ENCODE data around the gene FAAP100.

FAAP100 gene

DNA sequence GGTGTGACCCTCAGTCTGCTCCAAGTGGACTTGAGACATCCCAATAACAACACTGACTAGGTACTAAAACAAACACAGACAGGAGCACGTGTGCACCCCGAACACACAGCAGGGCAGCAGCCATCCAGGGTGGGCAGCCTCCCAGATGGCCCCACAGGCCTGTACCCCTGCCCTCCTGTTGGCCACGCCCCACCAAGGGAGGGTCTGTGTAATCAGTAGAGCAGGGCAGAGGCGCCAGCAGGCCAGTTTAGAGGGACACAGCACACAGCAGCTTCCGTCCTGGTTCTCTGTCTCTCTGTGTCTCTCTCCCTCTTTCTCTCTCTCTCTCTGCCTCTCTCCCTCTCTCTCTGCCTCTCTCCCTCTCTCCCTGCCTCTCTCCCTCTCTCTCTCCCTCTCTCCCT, 61.0 kb downstream of the FAAP100 start:
- Histone ChIP-seq H3K36me3 (ENCODE audit: control insufficient read depth in 5 of 5, insufficient read depth in 5 of 5, low read length in 5 of 5) (no peaks in the 10 kb centered on the region), H3K27me3 (ENCODE audit: control insufficient read depth in 5 of 5, insufficient read depth in 4 of 5, low read length in 5 of 5) (peaks cover 6 to 22% (median 15%) of the 10 kb centered on the region in 5 donors), H3K4me3 (ENCODE audit: low read depth in 1 of 5, low read length in 5 of 5) (no peak overlapping the region), H3K4me1 (ENCODE audit: control insufficient read depth in 5 of 5, insufficient read depth in 5 of 5, low read length in 5 of 5) (peaks cover 0 to 21% (median 14%) of the 10 kb centered on the region in 5 donors), H3K9ac (ENCODE audit: low read length in 5 of 5) (no peak overlapping the region), H3K27ac (ENCODE audit: low read depth, low read length) (no peak overlapping the region), H3K9me3 (ENCODE audit: control insufficient read depth in 5 of 5, low read length in 5 of 5) (no peaks in the 10 kb centered on the region)

DNA sequence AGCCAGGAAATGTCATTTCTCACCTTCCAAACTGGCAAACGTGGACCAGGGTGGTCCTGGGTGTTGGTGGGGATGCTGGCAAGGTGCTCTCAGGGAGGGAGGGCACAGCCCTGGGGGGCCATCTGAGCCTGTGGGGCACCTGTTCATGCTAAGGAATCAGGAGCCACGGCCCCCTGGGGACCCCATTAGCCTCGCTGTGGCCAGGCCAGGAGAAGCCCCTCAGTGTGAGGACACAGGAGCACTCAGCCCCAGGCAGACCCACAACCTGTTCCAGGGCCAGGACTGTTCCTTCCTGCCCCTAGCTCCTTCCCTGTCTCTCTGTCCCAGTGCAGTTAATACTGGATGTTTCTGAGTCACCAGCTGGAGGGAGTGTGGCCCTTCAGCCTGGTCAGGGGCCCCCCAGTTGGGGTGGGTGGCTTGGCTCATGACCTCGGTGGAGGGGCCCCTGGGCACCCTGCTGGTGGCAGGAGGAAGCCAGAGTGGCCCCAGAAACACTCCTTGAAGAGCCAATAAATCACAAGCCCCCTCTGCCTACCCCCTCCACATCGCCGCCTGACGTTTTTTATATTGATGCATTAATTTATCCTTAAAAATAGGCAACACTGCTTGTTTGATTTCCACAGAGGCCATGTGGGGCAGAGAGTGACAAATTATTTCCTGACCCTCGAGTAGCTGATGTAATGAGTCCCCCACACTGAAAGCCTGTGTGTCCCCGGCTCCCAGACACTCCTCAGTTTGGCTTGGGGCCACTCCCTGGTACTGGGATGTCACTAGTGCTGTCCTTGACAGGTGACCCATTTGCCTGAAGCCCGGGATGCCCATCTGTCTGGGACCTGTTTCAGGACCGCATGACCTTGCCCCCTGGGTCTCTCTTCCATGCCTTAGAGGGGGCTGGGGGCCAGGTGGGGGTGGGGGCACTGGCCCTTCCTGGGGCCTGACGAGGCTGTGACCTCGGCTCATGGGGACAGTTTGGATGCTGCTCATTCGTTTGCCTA, 61.9 kb downstream of the FAAP100 start:
- H3K27me3 ChIP-seq (ENCODE audit: control insufficient read depth in 5 of 5, insufficient read depth in 4 of 5, low read length in 5 of 5), result peaks cover 6 to 22% (median 15%) of the 10 kb centered on the region in 5 donors
- no peaks in the 10 kb centered on the region for H3K9me3 ChIP-seq (ENCODE audit: control insufficient read depth in 5 of 5, low read length in 5 of 5)
- no peak overlapping the region for H3K27ac ChIP-seq (ENCODE audit: low read depth, low read length)
- no peaks in the 10 kb centered on the region for H3K36me3 ChIP-seq (ENCODE audit: control insufficient read depth in 5 of 5, insufficient read depth in 5 of 5, low read length in 5 of 5)
- peaks cover 0 to 21% (median 14%) of the 10 kb centered on the region in 5 donors for H3K4me1 ChIP-seq (ENCODE audit: control insufficient read depth in 5 of 5, insufficient read depth in 5 of 5, low read length in 5 of 5)
- H3K4me3 ChIP-seq (ENCODE audit: low read depth in 1 of 5, low read length in 5 of 5), result no peak overlapping the region
- H3K9ac ChIP-seq (ENCODE audit: low read length in 5 of 5), result peak overlapping the region in 1 of 5 donors; percentile 35
